CD8-positive, alpha-beta memory T cell (primary cell): ENCODE data around the gene PEX14. TPM values are rescaled to one million over a fixed set of nuclear protein-coding genes. Genes with fewer than 3 reads are reported as not detected.

Source experiments
- CTCF ChIA-PET: fragments of 350-600 bp; sonication (Branson Sonifier 250); formaldehyde crosslinking; loops from one replicate; lab custom pipeline; 2021; ENCODE audit warnings: antibody characterized with exemption; lab: Charles Lee
- POLR2A ChIA-PET: fragments of 350-600 bp; sonication (Branson Sonifier 250); formaldehyde crosslinking; loops from one replicate; lab custom pipeline; 2021; ENCODE audit warnings: antibody characterized with exemption; lab: Charles Lee
- DNase-seq, 5 donors: peaks; one replicate each; pipeline versions ENCODE4 v3.0.0 to v3.0.0-alpha.2; 2020 to 2022; ENCODE audit warnings: mixed read lengths in 1 of 5
- H3K27ac ChIP-seq: one replicate; pipeline ENCODE4 v1.7.0; 2013; ENCODE audit warnings: low read depth, mild to moderate bottlenecking, low read length, moderate library complexity
- H3K27me3 ChIP-seq: 2 replicates; pipeline ENCODE4 v1.7.0; 2013; ENCODE audit warnings: low read length, mild to moderate bottlenecking; ENCODE audit not compliant: insufficient read depth, poor library complexity, severe bottlenecking
- H3K36me3 ChIP-seq: 2 replicates; pipeline ENCODE4 v1.7.0; 2013; ENCODE audit warnings: mild to moderate bottlenecking, low read length, moderate library complexity; ENCODE audit not compliant: insufficient read depth
- H3K4me1 ChIP-seq: 2 replicates; pipeline ENCODE4 v1.7.0; 2013; ENCODE audit warnings: mild to moderate bottlenecking, low read length, moderate library complexity; ENCODE audit not compliant: insufficient read depth
- H3K4me3 ChIP-seq: 2 replicates; pipeline ENCODE4 v1.7.0; 2013; ENCODE audit warnings: mild to moderate bottlenecking, low read length
- H3K9me3 ChIP-seq: 2 replicates; pipeline ENCODE4 v1.7.0; 2013; ENCODE audit warnings: mild to moderate bottlenecking, low read length
- H3K27ac Mint-ChIP-seq, 8 donors: one replicate each; pipeline ENCODE4 v1.8.0; 2020 to 2021; ENCODE audit warnings: mixed read lengths in 8 of 8, mild to moderate bottlenecking in 6 of 8, inconsistent platforms in 3 of 8, moderate library complexity in 3 of 8
- H3K27me3 Mint-ChIP-seq, 2 donors: one replicate each; pipeline ENCODE4 v1.8.0; 2020 to 2021; ENCODE audit warnings: mixed read lengths in 2 of 2, mild to moderate bottlenecking in 1 of 2, moderate library complexity in 1 of 2
- H3K36me3 Mint-ChIP-seq, 3 donors: one replicate each; pipeline ENCODE4 v1.8.0; 2020 to 2021; ENCODE audit warnings: mixed read lengths in 3 of 3, inconsistent platforms in 1 of 3, mild to moderate bottlenecking in 1 of 3
- H3K4me1 Mint-ChIP-seq, 3 donors: one replicate each; pipeline ENCODE4 v1.8.0; 2020 to 2021; ENCODE audit warnings: mixed read lengths in 3 of 3, inconsistent platforms in 1 of 3, mild to moderate bottlenecking in 1 of 3
- H3K4me3 Mint-ChIP-seq, 7 donors: one replicate each; pipeline ENCODE4 v1.8.0; 2020 to 2021; ENCODE audit warnings: mixed read lengths in 7 of 7, mild to moderate bottlenecking in 6 of 7, moderate library complexity in 4 of 7, inconsistent platforms in 2 of 7
- H3K9me3 Mint-ChIP-seq, 5 donors: one replicate each; pipeline ENCODE4 v1.8.0; 2020 to 2022; ENCODE audit warnings: mixed read lengths in 5 of 5, mild to moderate bottlenecking in 3 of 5, moderate library complexity in 2 of 5, inconsistent platforms in 1 of 5
- polyA plus RNA-seq: library from polyadenylated mRNA; unstranded; fragments of 300-500 nt; fragmentation: Illumina TruSeq; gene quantifications from one replicate; pipeline ENCODE4 v1.2.3, GENCODE V29; 2021
- total RNA-seq, 2 experiments: library from RNA; stranded (reverse); gene quantifications; one replicate each; pipeline ENCODE4 v1.2.3, GENCODE V29; 2021

The PEX14 gene
- total and polyA plus RNA-seq, 3 experiments from 2014 or later, result 5.1 to 22.2 (median 18.2) TPM

- H3K9me3 ChIP-seq, result no peaks in the 10 kb centered on the region
- DNase-seq, result peak in 1 of 5 donors; percentile 12
- no peaks in the 10 kb centered on the region for H3K4me1 ChIP-seq
- Mint-ChIP-seq H3K36me3 (peaks cover 0 to 11% (median 3%) of the 10 kb centered on the region in 3 donors), H3K4me1 (no peaks in the 10 kb centered on the region), H3K4me3 (no peak overlapping the region), H3K27ac (peak overlapping the region in 1 of 8 donors; percentile 29), H3K9me3 (no peaks in the 10 kb centered on the region), H3K27me3 (no peaks in the 10 kb centered on the region)
- no peaks in the 10 kb centered on the region for H3K36me3 ChIP-seq
- POLR2A ChIA-PET, result no interaction called here
- CTCF ChIA-PET, result no interaction called here
- no peak overlapping the region for H3K27ac ChIP-seq
- H3K4me3 ChIP-seq, result no peak overlapping the region
- no peaks in the 10 kb centered on the region for H3K27me3 ChIP-seq
These were observed 34.0 kb upstream of the PEX14 start for GRCh38 chr1:10440794-10441193.

- Mint-ChIP-seq H3K4me3 (no peak overlapping the region), H3K4me1 (no peaks in the 10 kb centered on the region), H3K9me3 (no peaks in the 10 kb centered on the region), H3K27me3 (no peaks in the 10 kb centered on the region), H3K36me3 (peaks cover 0 to 11% (median 3%) of the 10 kb centered on the region in 3 donors), H3K27ac (no peak overlapping the region)
- Histone ChIP-seq H3K27ac (no peak overlapping the region), H3K27me3 (no peaks in the 10 kb centered on the region), H3K4me1 (no peaks in the 10 kb centered on the region), H3K4me3 (no peak overlapping the region), H3K9me3 (no peaks in the 10 kb centered on the region), H3K36me3 (no peaks in the 10 kb centered on the region)
- ChIA-PET POLR2A (no interaction called here), CTCF (interaction anchor here (0.7 kb wide), 1 partner anchor 381 kb away, joined by 3 read pairs; no protein-coding TSS in a partner anchor)
- DNase-seq, result no peak
These were observed 30.5 kb upstream of the PEX14 start for GRCh38 chr1:10444248-10444647.

GRCh38 chr1:10444795-10445397, 29.9 kb upstream of the PEX14 start:
- H3K27me3 Mint-ChIP-seq, result no peaks in the 10 kb centered on the region

GRCh38 chr1:10446790-10447422, 27.8 kb upstream of the PEX14 start:
- ChIA-PET POLR2A (no interaction called here), CTCF (no interaction called here)
- H3K4me3 ChIP-seq, result no peak overlapping the region
- DNase-seq, result no peak
- H3K4me3 Mint-ChIP-seq, result no peak overlapping the region
- no peaks in the 10 kb centered on the region for H3K4me1 Mint-ChIP-seq
- H3K36me3 Mint-ChIP-seq, result peaks cover 0 to 3% (median 0%) of the 10 kb centered on the region in 3 donors
- no peaks in the 10 kb centered on the region for H3K9me3 Mint-ChIP-seq
- no peaks in the 10 kb centered on the region for H3K4me1 ChIP-seq
- no peak overlapping the region for H3K27ac ChIP-seq
- H3K9me3 ChIP-seq, result no peaks in the 10 kb centered on the region
- no peak overlapping the region for H3K27ac Mint-ChIP-seq
- no peaks in the 10 kb centered on the region for H3K27me3 Mint-ChIP-seq
- H3K36me3 ChIP-seq, result no peaks in the 10 kb centered on the region
- H3K27me3 ChIP-seq, result no peaks in the 10 kb centered on the region

More at GRCh38 chr1:10444795-10445397, 29.9 kb upstream of the PEX14 start:
- Histone ChIP-seq H3K27me3 (no peaks in the 10 kb centered on the region), H3K4me1 (no peaks in the 10 kb centered on the region), H3K9me3 (no peaks in the 10 kb centered on the region), H3K4me3 (no peak overlapping the region), H3K36me3 (no peaks in the 10 kb centered on the region), H3K27ac (no peak overlapping the region)
- CTCF ChIA-PET, result no interaction called here
- Mint-ChIP-seq H3K4me3 (no peak overlapping the region), H3K36me3 (peaks cover 0 to 11% (median 3%) of the 10 kb centered on the region in 3 donors), H3K4me1 (no peaks in the 10 kb centered on the region), H3K9me3 (no peaks in the 10 kb centered on the region), H3K27ac (peak overlapping the region in 1 of 8 donors; percentile 26)
- no peak for DNase-seq
- POLR2A ChIA-PET, result no interaction called here

GRCh38 chr1:10449751-10450150, 25.0 kb upstream of the PEX14 start, which contains the start of gene CORT:
Gene CORT, plus strand, starts transcription at chr1:10450031. Its CDS starts 193 bp downstream, at chr1:10450224.
- no peak within 1 kb of the TSS for H3K27ac ChIP-seq
- no peaks in the 10 kb centered on the region for H3K36me3 ChIP-seq
- H3K9me3 ChIP-seq, result no peaks in the 10 kb centered on the region
- Mint-ChIP-seq H3K4me1 (no peaks in the 10 kb centered on the region), H3K4me3 (no peak within 1 kb of the TSS), H3K27ac (peak within 1 kb of the TSS in 1 of 8 donors; percentile 35), H3K27me3 (no peaks in the 10 kb centered on the region), H3K9me3 (no peaks in the 10 kb centered on the region), H3K36me3 (peaks cover 0 to 2% (median 0%) of the 10 kb centered on the region in 3 donors)
- DNase-seq, result no peak
- H3K4me3 ChIP-seq, result no peak within 1 kb of the TSS
- no peaks in the 10 kb centered on the region for H3K4me1 ChIP-seq
- no peaks in the 10 kb centered on the region for H3K27me3 ChIP-seq
- ChIA-PET CTCF (no interaction called here), POLR2A (no interaction called here)

GRCh38 chr1:10450156-10450814, 24.5 kb upstream of the PEX14 start:
- H3K27ac ChIP-seq, result no peak overlapping the region
- Mint-ChIP-seq H3K9me3 (no peaks in the 10 kb centered on the region), H3K4me3 (no peak overlapping the region), H3K27me3 (no peaks in the 10 kb centered on the region), H3K27ac (no peak overlapping the region), H3K4me1 (no peaks in the 10 kb centered on the region), H3K36me3 (no peaks in the 10 kb centered on the region)
- no peak overlapping the region for H3K4me3 ChIP-seq
- ChIA-PET CTCF (no interaction called here), POLR2A (interaction anchor here (0.5 kb wide), 1 partner anchor 8 kb away, joined by 3 read pairs; no protein-coding TSS in a partner anchor)
- DNase-seq, result no peak
- H3K4me1 ChIP-seq, result no peaks in the 10 kb centered on the region
- H3K36me3 ChIP-seq, result no peaks in the 10 kb centered on the region
- H3K9me3 ChIP-seq, result no peaks in the 10 kb centered on the region
- no peaks in the 10 kb centered on the region for H3K27me3 ChIP-seq

GRCh38 chr1:10450836-10451235, 23.9 kb upstream of the PEX14 start:
- POLR2A ChIA-PET, result interaction anchor here (0.5 kb wide), 1 partner anchor 9 kb away, joined by 3 read pairs; no protein-coding TSS in a partner anchor
- no peaks in the 10 kb centered on the region for H3K36me3 Mint-ChIP-seq
- Histone ChIP-seq H3K4me1 (no peaks in the 10 kb centered on the region), H3K27ac (no peak overlapping the region), H3K4me3 (no peak overlapping the region), H3K27me3 (no peaks in the 10 kb centered on the region), H3K9me3 (no peaks in the 10 kb centered on the region), H3K36me3 (no peaks in the 10 kb centered on the region)
- H3K4me1 Mint-ChIP-seq, result no peaks in the 10 kb centered on the region
- no peak overlapping the region for H3K27ac Mint-ChIP-seq
- no peak overlapping the region for H3K4me3 Mint-ChIP-seq
- H3K27me3 Mint-ChIP-seq, result no peaks in the 10 kb centered on the region
- DNase-seq, result no peak
- no peaks in the 10 kb centered on the region for H3K9me3 Mint-ChIP-seq
- CTCF ChIA-PET, result no interaction called here

- no peak for DNase-seq
- Histone ChIP-seq H3K27ac (no peak overlapping the region), H3K36me3 (no peaks in the 10 kb centered on the region), H3K4me3 (no peak overlapping the region), H3K4me1 (no peaks in the 10 kb centered on the region), H3K27me3 (no peaks in the 10 kb centered on the region), H3K9me3 (no peaks in the 10 kb centered on the region)
- Mint-ChIP-seq H3K4me3 (no peak overlapping the region), H3K9me3 (no peaks in the 10 kb centered on the region), H3K27me3 (no peaks in the 10 kb centered on the region), H3K4me1 (no peaks in the 10 kb centered on the region), H3K27ac (no peak overlapping the region), H3K36me3 (peaks cover 0 to 4% (median 2%) of the 10 kb centered on the region in 3 donors)
- ChIA-PET CTCF (no interaction called here), POLR2A (no interaction called here)
These were observed 23.5 kb upstream of the PEX14 start for GRCh38 chr1:10451287-10451686.
